GM21528 (cell line): ENCODE data around the gene SCAMP4.

ENCODE experiments used
- ATAC-seq: cut with Tn5 transposase; IDR thresholded peaks from one replicate; pipeline ENCODE4 v1.9.1; 2021; ENCODE audit warnings: mild to moderate bottlenecking, moderate library complexity; ENCODE audit not compliant: unreplicated experiment, low FRiP score

SCAMP4 gene

DNA sequence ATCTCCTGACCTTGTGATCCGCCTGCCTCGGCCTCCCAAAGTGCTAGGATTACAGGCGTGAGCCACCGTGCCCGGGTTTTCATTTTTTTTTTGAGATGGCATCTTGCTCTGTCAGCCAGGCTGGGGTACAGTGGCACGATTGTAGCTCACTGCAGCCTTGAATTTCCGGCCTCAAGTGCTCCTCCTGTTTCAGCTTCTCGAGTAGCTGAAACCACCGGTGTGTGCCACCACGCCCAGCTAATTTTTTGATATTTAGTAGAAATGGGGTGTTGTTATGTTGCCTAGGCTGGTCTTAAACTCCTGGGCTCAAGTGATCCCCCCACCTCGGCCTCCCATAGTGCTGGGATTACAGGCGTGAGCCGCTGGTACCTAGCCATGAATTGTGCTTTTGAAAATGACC is 5.9 kb downstream of the SCAMP4 start:
- ATAC-seq, result no peak

GRCh38 chr19:1911995-1912394 is 6.8 kb downstream of the SCAMP4 start:
- no peak for ATAC-seq

GRCh38 chr19:1912760-1913505 is 7.7 kb downstream of the SCAMP4 start:
- ATAC-seq, result no peak

DNA sequence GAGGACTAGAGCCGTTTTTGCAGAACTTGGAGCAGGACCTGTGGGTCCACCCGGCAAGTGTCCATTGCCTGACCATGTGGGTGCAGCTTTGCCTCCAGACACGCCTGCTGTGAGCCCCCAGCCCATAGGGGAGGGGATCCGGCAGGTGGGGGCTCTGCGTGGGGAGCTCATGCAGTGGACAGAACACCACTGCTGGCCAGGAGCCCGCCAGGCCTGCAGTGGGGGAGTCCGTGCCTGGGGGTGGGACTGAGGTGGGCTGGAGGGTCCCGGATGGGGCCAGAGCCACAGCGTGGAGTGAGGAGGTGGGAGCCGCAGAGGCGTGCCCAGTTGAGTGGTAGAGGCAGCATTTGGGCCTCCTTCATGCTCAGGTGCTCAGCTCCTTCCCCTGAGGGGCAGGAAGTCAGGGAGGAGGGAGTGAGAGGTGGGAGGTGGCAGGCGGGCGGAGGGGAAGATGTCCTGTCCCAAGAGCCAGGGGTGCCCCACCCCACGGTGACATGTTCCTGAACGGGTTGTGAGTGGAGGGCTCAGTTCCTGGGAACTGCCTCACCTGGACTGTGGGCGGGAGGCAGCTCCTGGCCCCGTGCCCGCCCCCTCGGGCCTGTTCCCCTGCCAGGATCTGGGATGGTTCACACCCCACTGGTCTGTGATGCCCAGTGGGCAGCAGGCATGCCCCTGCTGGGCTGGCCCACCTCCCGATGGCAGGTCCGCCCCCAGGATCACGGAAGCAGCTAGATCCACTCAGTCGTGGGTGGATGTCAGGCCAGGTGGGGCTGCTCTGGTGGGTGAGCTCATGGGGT is 8.8 kb downstream of the SCAMP4 start:
- ATAC-seq, result no peak

DNA sequence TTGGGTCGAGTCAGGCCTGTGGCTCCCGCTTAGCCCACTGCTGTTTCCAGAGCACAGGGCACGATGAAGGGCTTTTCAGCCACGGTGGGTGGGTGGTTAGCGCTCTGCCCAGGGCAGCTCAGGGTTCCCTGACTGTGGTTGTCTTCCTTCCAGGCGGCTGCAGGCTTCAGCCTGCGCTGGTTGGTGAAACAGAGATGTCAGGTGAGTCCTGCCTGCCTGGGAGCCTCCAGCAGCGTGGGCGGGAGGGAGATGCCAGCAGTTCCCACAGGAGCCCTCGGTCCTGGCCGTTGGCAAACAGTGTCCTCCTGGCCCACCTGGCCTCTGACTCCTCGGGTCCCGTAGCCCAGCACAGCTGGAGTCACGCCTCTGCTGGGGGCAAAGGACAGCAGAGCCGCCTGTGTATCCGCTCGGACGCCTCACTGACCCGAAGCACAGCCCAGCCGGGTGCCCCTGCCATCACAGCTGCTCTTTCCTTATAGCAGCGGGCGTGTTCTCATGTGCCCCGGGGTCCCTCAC is 9.7 kb downstream of the SCAMP4 start:
- ATAC-seq, result no peak

- no peak for ATAC-seq
Observed at GRCh38 chr19:1917146-1917545, 11.9 kb downstream of the SCAMP4 start.

- ATAC-seq, result no peak
Observed at GRCh38 chr19:1917926-1918325, 12.7 kb downstream of the SCAMP4 start.

GRCh38 chr19:1918975-1919374 is 13.8 kb downstream of the SCAMP4 start:
- ATAC-seq, result no peak

DNA sequence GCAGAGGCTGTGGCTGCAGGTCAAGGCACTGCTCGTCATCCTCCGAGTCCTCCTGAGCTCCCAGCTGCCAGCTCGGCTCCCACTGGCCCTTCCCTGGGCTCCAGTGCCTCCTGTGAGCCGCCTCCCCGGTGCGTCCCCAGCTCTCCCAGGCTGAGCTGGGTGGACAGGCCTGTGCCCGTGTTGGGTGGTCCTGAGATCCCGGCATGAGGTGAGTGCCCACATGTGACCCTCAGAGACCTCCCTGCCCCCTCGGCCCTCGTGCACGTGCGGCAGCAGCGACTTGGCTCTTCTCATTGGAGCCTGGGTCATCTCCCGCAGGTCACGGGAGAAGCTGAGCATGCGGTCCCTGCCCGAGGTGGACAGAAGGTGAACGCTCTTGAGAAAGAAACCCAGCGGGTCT is 15.4 kb downstream of the SCAMP4 start:
- ATAC-seq, result no peak

GRCh38 chr19:1921326-1921725 is 16.1 kb downstream of the SCAMP4 start:
- no peak for ATAC-seq

GRCh38 chr19:1921825-1922224 is 16.6 kb downstream of the SCAMP4 start:
- no peak for ATAC-seq

DNA sequence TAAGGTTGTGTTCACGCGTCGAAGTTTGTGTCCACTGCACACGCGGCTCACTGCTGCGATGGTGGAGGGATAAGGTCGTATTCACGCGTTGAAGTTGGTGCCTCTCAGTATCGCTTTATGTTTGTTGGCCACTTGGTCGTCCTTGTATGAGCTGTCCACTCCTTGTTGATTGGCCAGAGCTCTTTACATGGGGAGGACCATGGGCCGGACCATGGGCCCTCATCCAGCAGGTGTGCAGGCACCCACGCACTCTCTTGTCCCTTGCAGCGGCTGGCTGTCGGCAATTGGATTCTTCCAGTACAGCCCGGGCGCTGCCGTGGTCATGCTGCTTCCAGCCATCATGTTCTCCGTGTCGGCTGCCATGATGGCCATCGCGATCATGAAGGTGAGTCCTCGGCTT is 17.6 kb downstream of the SCAMP4 start:
- ATAC-seq, result no peak

- no peak for ATAC-seq
Observed at GRCh38 chr19:1923319-1923718, 18.1 kb downstream of the SCAMP4 start.

DNA sequence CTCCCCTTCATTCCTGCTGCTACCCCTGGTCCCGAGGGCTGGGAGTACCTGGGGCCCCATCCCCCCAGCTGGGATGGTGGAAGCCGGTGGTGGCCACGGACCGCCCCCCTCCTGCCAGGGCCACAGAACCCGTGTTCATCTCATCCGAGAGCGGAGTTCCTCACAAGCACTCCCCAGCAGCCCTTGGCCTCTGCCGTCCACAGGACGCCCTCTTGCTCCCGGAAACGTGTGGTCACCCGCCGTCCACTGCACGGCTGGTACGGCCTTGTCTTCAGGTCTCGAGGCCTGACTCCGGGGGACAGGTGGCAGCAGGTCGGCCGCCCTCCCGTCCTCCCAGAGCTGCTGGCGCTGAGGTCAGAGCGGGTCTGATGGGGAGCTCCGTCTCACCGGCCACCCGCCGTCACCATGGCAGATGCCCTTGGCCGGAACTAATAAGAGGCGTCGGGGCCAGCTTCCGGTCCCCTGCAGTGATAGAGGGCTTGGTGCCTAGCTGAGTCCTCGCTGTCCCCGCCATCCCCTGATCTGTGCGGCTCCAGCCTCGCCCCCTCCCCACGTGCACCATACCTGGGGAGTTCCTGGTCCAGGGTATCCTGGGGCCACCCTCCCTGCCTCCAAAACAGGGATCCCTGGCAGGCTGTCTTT is 19.2 kb downstream of the SCAMP4 start:
- ATAC-seq, result no peak

DNA sequence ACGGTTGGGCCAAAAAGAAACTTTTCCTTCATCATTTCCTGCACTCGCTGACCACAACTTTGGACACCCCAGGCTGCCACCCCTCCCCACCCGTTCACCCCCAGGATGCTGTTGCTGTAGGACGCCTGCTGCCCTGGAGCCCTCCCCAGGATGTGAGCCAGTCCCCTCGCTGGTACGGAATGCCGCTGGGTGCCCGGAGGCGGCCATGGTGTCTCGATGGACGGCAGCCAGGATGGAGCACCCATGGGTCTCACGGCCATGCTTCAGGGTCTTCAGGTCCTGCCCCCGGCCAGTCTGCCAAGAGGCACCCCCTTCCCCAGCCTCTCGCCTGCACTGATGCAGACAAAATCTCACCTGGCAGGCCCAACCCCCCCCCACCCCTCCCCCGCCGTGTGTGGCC is 20.3 kb downstream of the SCAMP4 start:
- no peak for ATAC-seq

- ATAC-seq, result no peak
Observed at GRCh38 chr19:1929021-1929742, 24.0 kb downstream of the SCAMP4 start.

DNA sequence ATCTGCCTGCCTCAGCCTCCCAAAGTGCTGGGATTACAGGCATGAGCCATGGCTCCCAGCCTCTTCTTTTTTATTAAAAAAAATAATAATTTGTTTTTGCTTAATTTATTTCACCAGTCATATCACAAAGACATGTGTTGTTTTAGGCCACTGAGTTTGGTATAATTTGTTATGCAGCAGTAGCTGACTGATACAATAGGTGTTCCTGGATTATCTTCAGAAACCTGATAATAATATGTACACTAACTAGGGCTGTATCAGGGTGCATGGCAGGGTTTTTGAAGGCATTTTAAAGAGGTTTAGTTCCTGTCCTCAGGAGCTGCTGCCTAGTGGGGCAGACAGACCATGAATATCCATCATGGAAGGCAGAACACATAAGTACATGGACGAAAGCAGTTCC is 26.2 kb downstream of the SCAMP4 start:
- no peak for ATAC-seq

- no peak for ATAC-seq
Observed at GRCh38 chr19:1932395-1932794, 27.2 kb downstream of the SCAMP4 start.

DNA sequence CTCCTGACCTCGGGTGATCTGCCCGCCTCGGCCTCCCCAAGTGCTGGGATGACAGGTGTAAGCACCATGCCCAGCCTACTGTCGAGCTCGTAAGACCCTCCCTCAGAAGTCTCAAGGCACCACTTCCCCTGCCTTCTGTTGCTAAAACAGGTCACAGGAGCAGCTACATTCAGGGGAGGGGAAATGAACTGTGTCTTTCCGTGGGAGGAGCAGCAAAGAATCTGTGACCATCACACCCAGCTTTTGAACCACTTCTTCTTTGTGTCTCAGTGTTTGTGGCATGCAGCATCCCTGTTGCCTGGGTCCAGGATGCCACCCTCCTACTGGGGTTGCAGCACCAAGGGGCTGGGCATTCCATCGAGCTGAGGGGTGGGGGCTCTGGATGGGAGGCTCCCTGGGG is 28.0 kb downstream of the SCAMP4 start:
- no peak for ATAC-seq

DNA sequence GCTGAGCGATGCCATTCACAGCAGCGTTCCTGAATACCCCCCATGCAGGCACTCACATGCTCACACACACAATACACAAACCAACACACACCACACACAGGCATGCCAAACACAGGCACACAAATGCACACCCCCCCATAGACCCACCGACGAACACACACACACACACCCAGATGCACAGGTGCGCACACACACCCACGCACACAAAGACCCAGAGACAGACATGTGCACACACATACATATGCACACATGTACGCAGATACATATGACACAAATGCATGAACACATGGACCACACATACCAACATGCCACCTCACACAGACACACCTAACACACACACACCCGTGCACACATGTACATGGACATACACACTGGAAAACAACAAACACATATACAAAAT is 28.7 kb downstream of the SCAMP4 start:
- ATAC-seq, result no peak
